Measurements from ENCODE around the gene WWC1. TPM values are rescaled to one million over a fixed set of nuclear protein-coding genes. Genes with fewer than 3 reads are reported as not detected.
"Not testable (repeated sequence)": the region's sequence is repeated elsewhere in the genome, so short reads cannot be mapped to it uniquely, and the experiment has no call there.

Gene WWC1
- total RNA-seq, 1 donor from 2014 or later, result 1.2 TPM

DNA sequence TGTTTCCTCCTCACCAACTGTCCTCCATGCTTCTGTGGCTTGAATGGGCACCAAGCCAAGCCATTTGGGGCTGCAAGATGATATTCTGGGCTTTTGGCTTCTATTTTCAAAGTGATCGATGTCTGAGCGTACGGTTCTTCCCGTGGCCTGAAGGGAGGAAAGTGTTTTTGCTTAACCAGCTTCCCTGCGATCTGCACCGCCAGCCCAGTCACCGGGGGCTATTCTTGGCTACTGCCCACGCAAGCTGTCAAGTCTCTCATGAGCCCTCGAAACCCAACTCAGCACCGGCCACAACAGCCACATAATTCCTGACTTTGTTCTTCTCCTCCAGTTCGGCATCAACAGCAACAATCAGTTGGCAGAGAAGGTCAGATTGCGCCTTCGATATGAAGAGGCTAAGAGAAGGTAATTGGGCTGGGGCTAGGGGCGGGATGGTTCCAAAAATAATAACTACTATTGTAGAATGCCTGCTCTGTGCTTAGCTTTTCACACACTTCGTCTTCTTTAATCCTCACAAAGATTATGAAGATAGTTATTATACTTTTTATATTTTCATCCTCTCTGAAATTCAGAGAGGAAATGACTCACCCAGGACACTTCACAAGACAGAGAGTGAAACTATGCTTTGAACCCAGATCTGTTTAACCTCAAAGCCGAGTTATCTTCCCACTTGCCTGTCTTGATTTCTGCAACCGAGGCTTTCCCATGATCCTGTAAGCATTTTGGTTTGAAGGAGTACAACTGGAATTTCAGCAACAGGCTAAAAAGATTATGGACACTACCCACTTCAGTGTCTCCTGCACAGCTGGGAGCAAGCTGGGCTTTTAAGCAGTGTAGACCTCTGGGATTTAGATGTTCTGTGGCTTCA is 118.4 kb downstream of the WWC1 start:
- DNase-seq (ENCODE audit: low spot score), result peak; percentile 98

DNA sequence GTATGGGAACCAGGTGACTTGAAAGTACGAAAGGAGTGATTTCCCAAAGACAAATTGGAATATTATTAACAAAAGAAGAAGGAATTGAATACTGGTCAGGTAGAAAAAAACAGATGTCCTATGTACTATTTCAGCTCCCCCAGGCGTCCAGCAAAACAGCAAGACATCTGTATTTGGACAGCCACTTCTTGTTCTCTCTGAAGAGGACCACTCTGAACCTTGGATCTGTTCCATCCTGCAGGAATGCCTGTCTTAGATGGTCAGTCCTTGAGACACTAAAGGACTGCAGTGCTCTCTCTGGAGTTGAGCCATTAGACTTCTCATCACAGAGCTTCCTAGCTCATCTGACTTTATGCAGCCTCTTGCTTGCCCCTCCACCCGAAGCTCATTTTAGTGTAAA is 120.4 kb downstream of the WWC1 start:
- DNase-seq (ENCODE audit: low spot score), result peak; percentile 57

- no peak for DNase-seq (ENCODE audit: low spot score)
These were observed 121.6 kb downstream of the WWC1 start for GRCh38 chr5:168413062-168413461.

DNA sequence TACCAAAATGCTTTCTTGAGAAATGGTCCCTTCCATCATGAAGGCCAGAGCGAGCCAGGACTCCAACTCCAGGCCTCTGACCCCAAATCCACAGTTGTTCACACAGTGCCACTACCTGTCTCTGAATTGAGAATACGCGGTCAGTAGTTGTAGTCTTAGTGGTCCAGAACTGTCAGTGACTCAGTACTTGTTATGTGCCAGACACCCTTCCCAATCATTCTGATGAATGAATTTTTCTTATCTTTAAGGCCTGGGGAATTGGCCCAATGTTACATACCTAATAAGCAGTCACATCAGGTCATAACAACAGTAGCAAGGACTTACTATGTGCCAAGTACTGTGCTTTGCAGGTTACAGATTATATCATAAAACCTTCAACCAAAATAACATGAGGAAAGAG is 122.2 kb downstream of the WWC1 start:
- DNase-seq (ENCODE audit: low spot score), result no peak

GRCh38 chr5:168415401-168415800 is 124.0 kb downstream of the WWC1 start:
- no peak for DNase-seq (ENCODE audit: low spot score)

DNA sequence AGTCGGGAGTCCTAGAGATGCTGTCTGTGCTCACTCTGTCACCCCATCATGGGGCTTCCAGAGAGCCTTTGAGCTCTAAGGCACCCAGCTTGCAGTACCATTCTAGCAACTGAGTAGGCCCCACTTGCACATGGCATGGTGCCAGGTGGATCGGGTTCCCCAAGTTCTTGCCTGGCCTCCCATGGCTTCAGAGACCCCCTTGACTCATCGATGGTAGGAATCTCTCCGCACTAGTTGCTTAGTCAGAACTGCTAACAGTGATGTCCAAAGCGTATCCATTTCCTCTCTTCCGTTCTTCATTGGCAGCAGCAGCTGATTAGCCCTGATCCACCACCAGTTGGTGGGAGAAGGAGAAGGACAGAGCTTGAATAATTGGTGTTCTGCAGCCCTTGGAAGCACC is 124.5 kb downstream of the WWC1 start:
- no peak for DNase-seq (ENCODE audit: low spot score)

- no peak for DNase-seq (ENCODE audit: low spot score)
These were observed 126.4 kb downstream of the WWC1 start for GRCh38 chr5:168417731-168418429.

DNA sequence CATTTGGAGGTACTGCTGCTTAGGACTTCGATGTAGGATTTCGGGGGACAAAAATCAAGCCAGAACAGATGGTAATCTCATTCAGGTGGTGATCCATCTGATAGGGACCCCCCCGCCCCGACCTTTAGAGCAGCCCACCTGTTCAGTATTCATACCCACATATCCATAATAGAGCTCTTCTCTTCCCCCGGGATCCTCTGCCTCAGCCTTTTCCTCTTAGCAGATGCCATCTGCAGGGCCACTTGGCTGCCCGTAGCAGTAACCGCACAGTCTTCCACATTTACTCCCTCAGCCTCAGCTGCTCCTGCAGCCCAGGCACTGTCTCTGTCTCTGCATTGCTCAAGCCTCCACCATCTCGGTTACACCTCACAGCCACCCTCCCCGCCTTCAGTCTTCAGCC is 129.0 kb downstream of the WWC1 start:
- DNase-seq (ENCODE audit: low spot score), result no peak

DNA sequence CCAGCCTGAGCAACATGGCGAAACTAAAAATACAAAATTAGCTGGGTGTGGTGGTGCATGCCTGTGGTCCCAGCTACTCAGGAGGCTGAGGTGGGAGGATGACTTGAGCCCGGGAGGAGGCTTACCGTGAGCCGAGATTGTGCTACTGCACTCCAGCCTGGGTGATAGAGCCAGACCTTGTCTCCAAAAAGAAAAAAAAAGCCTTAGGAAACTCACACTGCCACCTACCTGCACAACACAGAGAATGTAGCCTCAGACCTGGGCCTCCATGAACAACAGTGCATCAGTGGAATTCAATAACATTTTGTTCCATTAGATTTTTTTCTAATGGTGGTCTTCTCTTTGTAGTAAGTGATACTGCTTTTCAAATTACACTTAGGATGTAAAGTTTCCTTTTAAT is 131.0 kb downstream of the WWC1 start:
- DNase-seq (ENCODE audit: low spot score), result no peak

GRCh38 chr5:168423478-168423877 is 132.0 kb downstream of the WWC1 start:
- no peak for DNase-seq (ENCODE audit: low spot score)

DNA sequence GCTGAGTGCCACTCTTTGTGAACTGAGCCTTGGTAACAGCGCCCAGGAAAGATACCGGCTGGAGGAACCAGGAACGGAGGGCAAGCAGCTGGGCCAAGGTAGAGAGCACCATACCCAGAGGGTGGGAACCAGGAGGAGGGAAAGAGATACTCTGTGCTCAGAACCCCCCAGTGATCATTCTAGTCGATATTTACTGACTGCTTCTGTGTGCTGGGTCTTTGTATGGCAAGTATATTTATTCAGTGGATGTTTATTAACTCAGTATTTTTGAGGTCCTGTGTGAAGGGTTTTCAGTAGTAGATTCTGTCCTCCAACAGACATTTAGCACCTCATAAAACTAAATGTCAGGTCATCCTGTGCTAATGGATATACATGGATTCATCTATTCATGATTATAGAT is 132.5 kb downstream of the WWC1 start:
- DNase-seq (ENCODE audit: low spot score), result no peak

DNA sequence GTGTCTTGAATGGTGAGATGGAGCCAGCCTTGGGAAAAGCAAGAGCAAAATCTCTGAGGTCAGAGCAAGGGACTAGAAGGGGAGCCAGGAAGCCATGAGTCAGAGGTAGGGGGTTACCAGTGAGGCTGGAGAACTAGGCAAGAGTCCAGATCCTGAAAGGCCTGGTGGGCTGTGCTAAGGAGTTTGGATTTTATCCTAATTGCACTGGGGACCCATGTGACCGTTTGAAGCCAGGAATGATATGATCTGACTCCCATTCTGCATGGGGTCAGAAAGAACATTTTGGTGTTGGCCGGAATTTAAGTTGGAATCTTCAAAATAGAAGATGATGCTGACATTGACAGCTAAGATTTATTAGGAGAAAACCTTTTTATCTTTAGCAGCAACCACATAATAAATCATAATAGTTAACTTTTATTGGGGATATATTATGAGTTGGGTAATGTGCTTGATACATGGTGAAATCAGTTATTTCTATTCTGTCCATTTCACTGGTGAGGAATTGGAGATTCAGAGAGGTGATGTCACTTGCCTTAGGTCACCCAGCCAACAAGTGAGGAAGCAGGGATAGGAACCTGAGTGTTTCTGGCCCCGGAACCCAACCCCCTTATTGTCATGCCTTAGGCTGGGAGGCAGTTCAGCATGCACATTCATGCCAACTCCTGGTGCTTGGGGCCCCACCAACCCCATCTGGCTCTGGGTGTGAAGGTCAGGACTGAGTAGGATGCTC is 133.3 kb downstream of the WWC1 start:
- peak; percentile 63 for DNase-seq (ENCODE audit: low spot score)

DNA sequence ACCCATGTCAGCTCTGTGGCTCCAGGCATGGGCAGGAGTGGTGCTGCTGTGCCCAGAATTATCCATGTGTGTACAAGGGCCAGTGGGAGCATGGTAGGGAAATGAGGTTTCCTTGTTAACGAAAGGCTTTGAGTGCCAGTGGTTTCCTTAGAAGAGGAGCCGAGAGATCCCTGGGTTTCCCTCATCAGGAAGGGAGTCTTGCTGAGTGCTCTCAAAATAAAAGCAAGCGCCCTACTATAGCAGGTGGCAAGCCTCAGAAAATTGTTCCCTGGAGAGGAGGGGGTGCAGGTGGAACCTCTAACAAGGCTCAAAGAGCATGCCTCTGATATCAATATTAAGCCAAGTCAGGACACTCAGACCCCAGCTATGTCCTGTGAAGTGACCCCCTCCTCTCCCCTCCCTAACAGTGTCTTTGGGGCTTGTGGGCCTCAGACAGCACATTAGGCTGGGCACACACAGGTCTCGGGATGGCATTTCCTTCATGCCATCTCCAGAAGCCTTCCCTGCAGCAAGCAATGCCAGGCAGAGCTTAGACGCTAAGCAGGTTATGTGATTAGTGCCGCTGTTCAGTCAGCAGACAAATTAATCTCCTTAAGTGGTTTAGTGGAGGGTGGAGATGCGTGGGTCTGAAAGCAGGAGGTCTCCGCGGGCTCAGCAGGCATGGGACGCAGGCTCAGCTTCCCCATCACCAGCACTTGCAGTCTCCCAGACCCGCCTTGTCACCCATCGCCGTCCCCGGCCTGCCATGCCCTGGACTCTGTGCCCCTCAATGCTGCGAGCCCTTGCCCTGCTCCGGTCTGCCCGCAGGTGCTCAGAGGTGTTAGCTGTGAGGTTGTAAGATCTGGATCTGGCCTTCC is 134.8 kb downstream of the WWC1 start:
- no peak for DNase-seq (ENCODE audit: low spot score)

- no peak for DNase-seq (ENCODE audit: low spot score)
These were observed 135.4 kb downstream of the WWC1 start for GRCh38 chr5:168426864-168427172.

DNA sequence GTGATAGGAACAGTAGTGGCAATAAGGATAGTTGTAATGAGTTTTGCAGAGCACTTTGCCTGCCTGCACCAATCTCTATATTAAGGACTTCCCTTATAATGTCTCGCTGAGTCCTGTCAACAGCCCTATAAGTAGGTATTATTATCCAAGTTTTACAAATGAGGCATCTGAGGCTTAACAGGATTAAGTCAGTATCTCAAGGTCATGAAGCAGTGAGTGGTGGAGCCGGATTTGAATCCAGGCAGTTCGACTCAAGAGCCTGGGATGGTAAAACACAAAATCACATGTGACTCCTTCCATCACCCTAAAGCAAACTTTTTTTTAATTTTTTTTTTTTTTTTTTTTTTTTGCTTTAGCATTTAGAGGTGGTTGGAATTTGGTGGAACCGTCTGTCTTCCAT is 135.8 kb downstream of the WWC1 start:
- no peak for DNase-seq (ENCODE audit: low spot score)

- DNase-seq (ENCODE audit: low spot score), result no peak
These were observed 137.1 kb downstream of the WWC1 start for GRCh38 chr5:168428552-168428951.

DNA sequence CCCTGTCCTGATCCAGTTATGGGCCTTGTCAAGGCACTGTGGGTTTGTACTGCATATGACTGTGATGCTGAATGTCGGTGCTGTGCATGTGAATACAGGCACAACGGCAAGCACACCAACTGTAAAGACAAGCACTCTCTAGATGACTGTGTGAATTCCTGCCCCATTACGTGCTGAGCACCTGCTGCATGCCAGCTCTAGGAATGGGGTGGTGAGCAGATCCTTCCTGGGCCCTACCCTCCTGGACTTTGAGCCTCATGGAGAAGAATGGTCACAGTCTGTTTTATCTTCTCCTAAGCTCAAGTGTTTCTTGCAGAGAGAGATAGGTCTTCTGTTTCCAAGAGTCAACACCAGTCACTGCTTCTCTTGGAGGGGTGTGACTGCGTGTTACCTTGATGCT is 138.9 kb downstream of the WWC1 start:
- DNase-seq (ENCODE audit: low spot score), result no peak

DNA sequence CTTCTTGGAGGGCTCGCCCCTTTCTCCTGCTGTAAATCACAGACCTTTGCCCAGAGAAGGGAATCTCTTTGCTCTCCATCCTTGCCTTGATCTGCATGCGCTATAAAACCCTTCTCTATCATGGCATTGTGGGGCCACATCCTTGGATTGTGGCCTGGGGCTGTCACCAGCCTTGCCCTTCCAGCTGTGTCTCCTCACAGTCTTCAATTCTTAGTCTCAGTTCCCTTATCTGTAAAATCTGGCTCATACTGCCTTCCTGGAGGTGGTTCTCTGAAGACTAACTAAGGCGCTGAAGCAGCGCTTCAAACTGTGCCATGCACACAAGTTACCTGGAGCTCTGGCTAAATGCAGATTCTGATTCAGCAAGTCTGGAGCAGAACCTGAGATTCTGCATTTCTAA is 141.5 kb downstream of the WWC1 start:
- no peak for DNase-seq (ENCODE audit: low spot score)

- DNase-seq (ENCODE audit: low spot score), result no peak
These were observed 142.6 kb downstream of the WWC1 start for GRCh38 chr5:168434001-168434400.

DNA sequence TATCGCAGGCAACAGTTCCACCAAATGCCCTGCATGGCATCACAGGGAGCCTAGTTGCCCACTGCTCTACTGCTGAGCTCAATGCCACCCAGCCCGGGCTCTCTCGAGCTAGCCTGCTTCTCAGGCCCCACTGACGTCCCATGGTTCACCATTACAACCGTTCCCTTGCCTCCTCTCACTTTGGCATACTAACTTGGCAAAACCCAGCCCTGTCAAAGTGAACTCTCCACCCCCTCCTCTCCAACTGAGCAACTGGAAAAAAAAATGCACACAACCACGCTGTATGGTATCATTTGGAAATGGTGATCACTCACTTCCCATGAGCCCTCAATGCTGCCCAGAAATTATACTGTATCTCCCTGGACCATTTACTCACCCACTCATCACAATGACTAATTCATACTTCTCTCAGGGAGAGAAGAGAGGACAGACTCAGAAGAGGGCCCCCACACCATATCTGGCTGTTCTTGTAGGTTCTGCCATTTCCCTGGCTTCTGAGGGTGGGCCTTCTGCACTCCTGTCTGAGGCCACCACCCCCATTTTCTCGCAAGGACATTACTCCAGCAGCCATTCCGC is 143.4 kb downstream of the WWC1 start:
- no peak for DNase-seq (ENCODE audit: low spot score)

- not testable (repeated sequence) for DNase-seq (ENCODE audit: low spot score)
These were observed 143.9 kb downstream of the WWC1 start for GRCh38 chr5:168435340-168435739.

All from umbilical cord (tissue), 2 donors.